NB4 (cell line): Measurements from ENCODE around the gene NPAS2.

Experiments used
- DNase-seq: peaks from one replicate; pipeline ENCODE4 v3.0.0; 2010; ENCODE audit warnings: low read depth
- H3K4me3 ChIP-seq: one replicate; pipeline ENCODE4 v1.5.1; 2011; ENCODE audit warnings: mild to moderate bottlenecking, low read depth, low read length, moderate library complexity
- CTCF ChIP-seq: IDR thresholded peaks from one replicate; pipeline ENCODE4 v1.5.1; 2012; ENCODE audit warnings: low read depth, low read length
- MAX ChIP-seq: IDR thresholded peaks from 2 replicates; pipeline ENCODE4 v1.6.1; 2011; ENCODE audit warnings: low read depth, low read length
- MYC ChIP-seq: IDR thresholded peaks from 2 replicates; pipeline ENCODE4 v1.6.1; 2011; ENCODE audit warnings: low read depth, low read length
- POLR2A ChIP-seq: IDR thresholded peaks from 2 replicates; pipeline ENCODE4 v1.6.1; 2011; ENCODE audit warnings: mild to moderate bottlenecking; ENCODE audit not compliant: insufficient read length; ENCODE audit errors: extremely low read depth

Gene NPAS2

GRCh38 chr2:100921685-100922161, 101.8 kb downstream of the NPAS2 start:
- no peak overlapping the region for H3K4me3 ChIP-seq
- no peak for DNase-seq
- TF ChIP-seq CTCF (no peak), POLR2A (no peak), MYC (no peak), MAX (no peak)

GRCh38 chr2:100923461-100924060, 103.6 kb downstream of the NPAS2 start:
- TF ChIP-seq MYC: no peak
- no peak for TF ChIP-seq POLR2A
- no peak for TF ChIP-seq MAX
- TF ChIP-seq CTCF: no peak
- DNase-seq: no peak
- no peak overlapping the region for H3K4me3 ChIP-seq

- DNase-seq: no peak
- no peak overlapping the region for H3K4me3 ChIP-seq
- TF ChIP-seq MAX: no peak
- no peak for TF ChIP-seq POLR2A
- no peak for TF ChIP-seq CTCF
- no peak for TF ChIP-seq MYC
Measured at GRCh38 chr2:100924122-100924519, 104.2 kb downstream of the NPAS2 start.

GRCh38 chr2:100924520-100925451, 104.8 kb downstream of the NPAS2 start:
- no peak overlapping the region for H3K4me3 ChIP-seq
- no peak for DNase-seq
- no peak for TF ChIP-seq CTCF
- TF ChIP-seq MAX: no peak
- no peak for TF ChIP-seq MYC
- no peak for TF ChIP-seq POLR2A

GRCh38 chr2:100928235-100928634, 108.3 kb downstream of the NPAS2 start:
- no peak overlapping the region for H3K4me3 ChIP-seq
- TF ChIP-seq CTCF (no peak), MYC (no peak), MAX (no peak), POLR2A (no peak)
- DNase-seq: no peak
